ENCODE results near the gene SORCS2. TPM values are rescaled to one million over a fixed set of nuclear protein-coding genes. Genes with fewer than 3 reads are reported as not detected.

Gene SORCS2
- total and polyA plus RNA-seq, 2 of the 8 experiments (the other 6 are each of a cell fraction or from before 2014, with no cell fraction given): 0.36 to 1.8 TPM

GRCh38 chr4:7474320-7474719, 282.0 kb downstream of the SORCS2 start:
- Histone ChIP-seq H4K91ac (replicated peaks; ENCODE audit: insufficient read length, low read length) (no peak overlapping the region), H2BK5ac (ENCODE audit: low read depth, low read length) (no peak overlapping the region), H3K27me3 (replicated peaks in 1 of 4; ENCODE audit: control insufficient read depth in 3 of 4, extremely low read depth in 1 of 4, insufficient read depth in 3 of 4, low read length in 3 of 4) (no peaks in the 10 kb centered on the region), H3K23ac (ENCODE audit: insufficient read length) (no peak overlapping the region), H2BK120ac (replicated peaks; ENCODE audit: low read depth, low read length) (no peak overlapping the region), H3K4me1 (replicated peaks in 1 of 4; ENCODE audit: control insufficient read depth in 3 of 4, insufficient read depth in 4 of 4, low read length in 3 of 4) (peaks cover 0 to 8% (median 5%) of the 10 kb centered on the region in 4 experiments; a peak in 5 of 7 replicates), H3K18ac (ENCODE audit: extremely low read depth, low read length) (no peak overlapping the region), H2AK5ac (ENCODE audit: low read depth, low read length) (no peak overlapping the region), H3K4me3 (ENCODE audit: extremely low read depth in 1 of 4, insufficient read depth in 2 of 4, low read depth in 3 of 4, low read length in 4 of 4) (no peak overlapping the region), H3K4ac (replicated peaks; ENCODE audit: insufficient read length, low read depth, low read length) (no peak overlapping the region), H4K5ac (ENCODE audit: insufficient read length, low read depth, low read length) (no peak overlapping the region), H4K20me1 (replicated peaks in 1 of 2; ENCODE audit: control insufficient read depth in 1 of 2, insufficient read depth in 2 of 2, low read length in 2 of 2) (no peaks in the 10 kb centered on the region), H3K27ac (ENCODE audit: low read depth, low read length) (no peak overlapping the region), H3K4me2 (ENCODE audit: insufficient read depth in 1 of 2, low read depth in 2 of 2, low read length in 2 of 2) (no peak overlapping the region), H3K79me1 (ENCODE audit: low read depth, low read length) (no peaks in the 10 kb centered on the region), H3K36me3 (ENCODE audit: control insufficient read depth in 2 of 4, insufficient read depth in 4 of 4, low read length in 3 of 4) (no peaks in the 10 kb centered on the region), H3K9ac (replicated peaks in 1 of 4; ENCODE audit: extremely low read depth in 1 of 4, low read depth in 3 of 4, low read length in 3 of 4) (no peak overlapping the region), H2BK20ac (ENCODE audit: low read length) (no peak overlapping the region), H3K14ac (ENCODE audit: insufficient read length) (no peak overlapping the region), H3K56ac (replicated peaks; ENCODE audit: insufficient read length, low read depth, low read length) (no peak overlapping the region), H3K23me2 (ENCODE audit: low read depth, low read length) (peaks cover 4% of the 10 kb centered on the region; the same call in 1 of the 2 replicates), H4K8ac (ENCODE audit: extremely low read depth, insufficient read depth, low read length) (no peak overlapping the region), H2AFZ (ENCODE audit: low read length) (no peak overlapping the region), H2BK15ac (ENCODE audit: low read length) (no peak overlapping the region), H3K9me3 (ENCODE audit: insufficient read depth in 2 of 2, low read depth in 1 of 2, low read length in 1 of 2) (no peaks in the 10 kb centered on the region), H2BK12ac (ENCODE audit: low read depth, low read length) (no peak overlapping the region), H3K79me2 (ENCODE audit: control insufficient read depth in 1 of 2, insufficient read depth in 2 of 2, low read length in 2 of 2) (no peaks in the 10 kb centered on the region)
- POLR2A ChIA-PET (ENCODE audit: partially characterized antibody): no interaction called here
- CTCF ChIA-PET (ENCODE audit: partially characterized antibody): interaction anchor here (1.0 to 1.6 kb wide), 4 partner anchors 18 to 273 kb away, joined by 3 read pairs; no protein-coding TSS in a partner anchor
- FAIRE-seq (no peak), DNase-seq (ENCODE audit: low read depth in 1 of 2, low spot score in 2 of 2) (no peak)
- WGBS, 2 experiments (ENCODE audit: extremely low coverage in 1 of 2, insufficient coverage in 1 of 2, insufficient read length in 1 of 2, insufficient replicate concordance in 2 of 2, low coverage in 1 of 2, low lambda C conversion rate in 2 of 2, missing lambda C conversion rate in 1 of 2): 89% methylated on average over 7 of the region's 7 CpGs; no CpG with 5 or more reads in 1 of the 2 experiments
- TF ChIP-seq SIRT6 (IDR thresholded peaks at IDR 0.05; ENCODE audit: low read length): no peak
- no peak for TF ChIP-seq SP1 (IDR thresholded peaks at IDR 0.05; ENCODE audit: low read depth, low read length)
- TF ChIP-seq POLR2A (IDR thresholded peaks at IDR 0.05; ENCODE audit: control extremely low read depth in 1 of 2, low read depth in 2 of 2, low read length in 2 of 2): no peak
- TF ChIP-seq CEBPB (IDR thresholded peaks at IDR 0.05; ENCODE audit: low read depth, low read length): no peak
- no peak for TF ChIP-seq CTBP2 (IDR thresholded peaks at IDR 0.05; ENCODE audit: borderline replicate concordance, insufficient read depth, insufficient read length, low read length)
- TF ChIP-seq TBP (IDR thresholded peaks at IDR 0.05; ENCODE audit: low read depth, low read length): no peak
- no peak for TF ChIP-seq CTCF (IDR thresholded peaks at IDR 0.05; ENCODE audit: control extremely low read depth in 1 of 3, insufficient read depth in 1 of 3, low read depth in 1 of 3, low read length in 3 of 3)
- TF ChIP-seq POU5F1 (IDR thresholded peaks at IDR 0.05; ENCODE audit: low read depth, low read length): no peak
- TF ChIP-seq EZH2 (IDR thresholded peaks at IDR 0.05; ENCODE audit: low read depth, low read length, severe bottlenecking): no peak
- TF ChIP-seq CHD2 (IDR thresholded peaks at IDR 0.05; ENCODE audit: low read length): no peak
- no peak for TF ChIP-seq HDAC6 (IDR thresholded peaks at IDR 0.05; ENCODE audit: low read depth, low read length)
- no peak for TF ChIP-seq PHF8 (conservative IDR thresholded peaks at IDR 0.05; ENCODE audit: low read depth, low read length)
- no peak for TF ChIP-seq BCL11A (IDR thresholded peaks at IDR 0.05; ENCODE audit: low read depth in 2 of 2, low read length in 2 of 2)
